NCI-H1436 treated with DMSO at 0.1 percent for 48 hours (cell line): ENCODE results near the gene METTL26.

Source experiments
- DNase-seq: peaks from one replicate; lab custom pipeline; 2025; lab: John Stamatoyannopoulos, UW

Gene METTL26

DNA sequence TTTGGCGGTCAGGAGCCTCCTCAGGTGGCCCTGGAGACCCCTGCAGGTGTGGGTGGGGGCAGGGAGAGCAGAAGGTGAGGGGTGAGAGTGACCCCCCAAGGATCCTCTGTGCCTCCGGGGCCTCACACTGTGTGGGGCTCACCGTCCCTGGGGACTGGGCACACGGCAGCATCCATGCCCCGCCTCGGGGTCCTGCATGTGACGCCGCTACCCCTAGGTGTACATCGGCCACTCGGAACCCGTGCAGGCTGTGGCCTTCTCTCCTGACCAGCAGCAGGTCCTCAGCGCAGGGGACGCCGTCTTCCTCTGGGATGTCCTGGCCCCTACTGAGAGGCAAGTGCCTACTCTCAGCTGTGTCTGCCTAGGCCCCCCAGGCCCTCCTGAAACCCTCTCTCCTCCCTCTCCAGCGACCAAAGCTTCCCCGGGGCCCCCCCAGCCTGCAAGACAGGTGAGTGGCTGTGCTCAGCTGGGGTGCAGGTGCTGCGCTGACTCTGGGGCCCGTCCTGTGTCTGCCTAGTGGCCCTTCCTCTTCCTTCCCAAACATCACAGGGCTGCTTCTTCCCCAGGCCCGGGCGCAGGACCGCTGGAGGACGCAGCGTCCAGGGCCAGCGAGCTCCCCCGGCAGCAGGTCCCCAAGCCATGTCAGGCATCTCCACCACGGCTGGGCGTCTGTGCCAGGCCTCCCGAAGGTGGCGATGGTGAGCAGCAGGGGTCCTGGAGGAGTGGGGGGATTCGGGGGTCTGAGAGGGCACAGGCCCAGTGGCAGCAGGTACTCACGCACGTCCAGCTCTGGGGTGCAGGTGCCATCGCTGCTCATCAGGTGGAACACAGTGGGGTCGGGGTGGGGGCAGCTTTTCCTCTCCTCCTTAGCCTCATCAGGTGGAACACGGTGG lies 22.8 kb upstream of the METTL26 start:
- no peak for DNase-seq

DNA sequence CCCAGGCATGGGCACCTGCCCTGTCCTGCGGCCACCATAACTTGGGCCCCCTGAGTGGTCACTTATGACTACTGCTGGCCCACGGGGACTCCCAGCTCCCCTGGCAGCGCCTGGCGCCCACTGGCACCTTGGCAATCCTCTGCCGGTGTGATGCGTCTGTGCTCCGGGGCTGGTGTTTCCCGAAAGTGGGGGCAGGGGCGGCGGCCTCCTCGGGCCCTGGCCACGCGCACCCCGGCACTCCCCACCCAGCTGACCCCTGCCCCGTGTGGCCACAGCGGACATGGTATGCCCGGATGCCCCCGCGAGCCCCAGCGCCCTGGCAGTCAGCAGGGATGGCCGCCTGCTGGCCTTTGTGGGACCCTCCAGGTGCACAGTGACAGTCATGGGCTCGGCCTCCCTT lies 21.4 kb upstream of the METTL26 start:
- no peak for DNase-seq

GRCh38 chr16:654034-654433 lies 17.9 kb upstream of the METTL26 start:
- DNase-seq, result no peak

DNA sequence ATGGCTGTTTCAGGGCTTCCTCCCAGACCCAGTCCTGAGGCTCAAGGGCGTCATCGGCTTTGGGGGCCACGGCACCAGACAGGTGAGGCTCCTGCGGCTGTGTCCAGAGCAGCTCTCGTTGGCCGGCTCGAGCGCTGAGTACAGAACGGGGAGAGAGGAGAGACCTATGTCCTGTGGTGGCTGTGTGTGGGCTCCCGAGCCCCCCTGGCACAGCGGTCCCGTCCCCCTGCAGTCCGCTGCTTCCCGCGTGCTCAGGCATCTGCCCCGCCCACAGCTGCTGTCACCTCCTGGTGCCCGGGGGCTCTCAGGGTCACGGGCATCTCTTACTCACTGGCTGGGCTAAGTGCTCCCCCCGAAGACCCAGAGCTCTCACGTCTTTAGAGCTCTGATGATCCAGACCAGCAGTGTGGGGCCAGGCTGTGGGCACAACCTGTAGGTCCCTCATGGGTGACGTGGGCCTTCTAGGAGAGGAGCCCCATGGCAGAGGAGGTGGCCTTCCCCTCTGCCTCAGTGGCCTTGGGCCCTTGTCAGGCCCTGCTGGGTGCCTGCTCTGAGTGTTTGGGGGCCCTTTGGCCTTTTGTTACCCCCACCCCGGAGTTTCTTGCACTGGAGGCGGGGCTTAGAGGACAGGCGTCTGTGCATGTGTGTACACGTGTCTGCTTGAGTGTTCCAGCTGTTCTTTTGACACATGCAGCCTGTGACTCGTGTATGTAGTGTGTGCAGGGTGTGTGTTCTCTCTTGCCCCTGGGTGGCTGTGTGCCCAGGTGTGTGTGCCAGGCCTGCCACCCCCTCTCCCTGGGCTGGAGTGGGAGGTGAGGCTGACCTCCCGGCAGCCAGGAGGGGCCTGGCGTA lies 16.6 kb upstream of the METTL26 start:
- no peak for DNase-seq

- DNase-seq, result no peak
These were observed 15.7 kb upstream of the METTL26 start for GRCh38 chr16:651844-652243.

DNA sequence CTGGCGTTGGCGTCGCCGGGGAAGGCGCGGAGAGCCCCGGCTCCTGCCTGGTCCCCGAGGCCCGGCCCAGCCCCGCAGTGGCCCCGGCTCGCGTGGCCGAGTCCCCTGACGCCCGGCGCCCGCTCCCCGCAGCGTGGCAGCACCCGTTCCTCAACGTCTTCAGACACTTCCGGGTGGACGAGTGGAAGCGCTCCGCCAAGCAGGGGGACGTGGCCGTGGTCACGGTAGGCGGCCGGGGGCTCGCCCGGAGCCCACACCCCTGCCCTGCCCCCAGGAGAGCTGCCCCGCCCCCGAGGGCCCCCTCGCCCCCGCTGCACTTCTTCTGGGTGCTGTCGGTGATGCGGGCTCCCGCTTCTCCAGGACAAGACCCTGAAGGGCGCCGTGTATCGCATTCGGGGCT lies 13.5 kb upstream of the METTL26 start:
- no peak for DNase-seq

GRCh38 chr16:648781-649589 lies 12.9 kb upstream of the METTL26 start, which contains the start of gene WDR90:
TSS of gene WDR90 (plus strand) at chr16:649365. CDS start at chr16:649417, 52 bp downstream.
- peak; percentile 42 for DNase-seq

DNA sequence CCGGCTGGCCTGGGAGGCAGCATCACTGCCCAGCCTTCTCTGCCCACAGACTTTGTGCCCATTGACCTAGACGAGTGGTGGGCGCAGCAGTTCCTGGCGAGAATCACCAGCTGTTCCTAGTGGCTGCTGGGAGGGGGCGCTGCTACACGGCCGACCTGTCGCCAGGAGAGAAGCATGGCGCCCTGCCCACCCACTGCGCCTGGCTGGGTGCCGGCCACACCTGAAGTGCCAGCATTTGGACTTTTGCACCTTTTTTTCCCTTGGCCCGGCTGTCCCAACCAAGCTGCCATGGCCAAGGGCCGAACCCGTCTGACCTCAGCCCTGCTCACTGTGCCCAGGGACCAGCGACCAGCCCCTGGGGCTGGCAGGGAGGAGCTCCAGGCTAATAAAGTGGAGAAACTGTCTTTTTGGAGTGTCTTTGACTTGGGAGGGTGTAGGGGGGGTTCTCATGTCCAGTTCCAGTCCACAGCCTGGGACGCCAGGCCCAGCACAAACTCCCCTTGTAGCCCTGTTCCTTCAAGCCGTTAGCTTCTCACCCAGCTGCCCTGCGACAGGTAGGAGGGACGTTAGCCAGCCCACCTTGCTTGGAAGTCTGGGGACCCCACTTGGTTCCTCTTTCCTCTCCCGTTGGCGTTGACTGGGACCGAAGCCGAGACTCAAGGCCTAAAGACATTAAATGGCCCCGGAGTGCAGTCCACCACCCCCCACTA lies 12.1 kb upstream of the METTL26 start:
- DNase-seq, result no peak

DNA sequence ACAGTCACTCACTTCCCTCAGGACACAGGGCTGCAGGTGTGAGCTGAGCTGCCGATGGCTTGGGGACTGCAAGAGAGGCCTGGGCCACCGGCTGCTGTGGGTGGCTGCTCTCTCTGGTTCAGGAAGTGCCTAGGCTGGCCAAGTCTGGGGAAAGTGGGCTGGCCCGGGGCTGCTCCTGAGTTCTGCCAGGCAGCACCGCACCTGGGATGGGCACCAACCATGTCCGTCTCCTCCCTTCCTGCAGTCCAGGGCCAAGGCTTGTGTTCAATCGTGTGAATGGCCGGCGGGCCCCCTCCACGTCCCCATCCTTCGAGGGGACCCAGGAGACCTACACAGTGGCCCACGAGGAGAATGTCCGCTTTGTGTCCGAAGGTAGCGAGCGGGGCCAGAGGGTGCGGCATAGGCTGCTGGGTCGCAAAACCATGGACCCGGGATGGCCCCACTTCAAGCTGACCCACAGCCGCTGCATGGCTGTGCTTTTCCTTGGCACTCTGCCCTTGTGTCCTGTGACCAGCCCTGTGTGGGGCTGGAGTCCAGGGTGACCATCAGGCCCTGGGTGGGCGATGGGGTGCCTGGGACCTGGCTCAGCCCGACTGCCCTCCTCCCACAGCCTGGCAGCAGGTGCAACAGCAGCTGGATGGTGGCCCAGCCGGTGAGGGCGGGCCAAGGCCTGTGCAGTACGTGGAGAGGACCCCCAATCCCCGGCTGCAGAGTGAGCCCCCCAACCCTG lies 11.2 kb upstream of the METTL26 start:
- no peak for DNase-seq

- DNase-seq, result no peak
These were observed 10.6 kb upstream of the METTL26 start for GRCh38 chr16:646679-647172.

DNA sequence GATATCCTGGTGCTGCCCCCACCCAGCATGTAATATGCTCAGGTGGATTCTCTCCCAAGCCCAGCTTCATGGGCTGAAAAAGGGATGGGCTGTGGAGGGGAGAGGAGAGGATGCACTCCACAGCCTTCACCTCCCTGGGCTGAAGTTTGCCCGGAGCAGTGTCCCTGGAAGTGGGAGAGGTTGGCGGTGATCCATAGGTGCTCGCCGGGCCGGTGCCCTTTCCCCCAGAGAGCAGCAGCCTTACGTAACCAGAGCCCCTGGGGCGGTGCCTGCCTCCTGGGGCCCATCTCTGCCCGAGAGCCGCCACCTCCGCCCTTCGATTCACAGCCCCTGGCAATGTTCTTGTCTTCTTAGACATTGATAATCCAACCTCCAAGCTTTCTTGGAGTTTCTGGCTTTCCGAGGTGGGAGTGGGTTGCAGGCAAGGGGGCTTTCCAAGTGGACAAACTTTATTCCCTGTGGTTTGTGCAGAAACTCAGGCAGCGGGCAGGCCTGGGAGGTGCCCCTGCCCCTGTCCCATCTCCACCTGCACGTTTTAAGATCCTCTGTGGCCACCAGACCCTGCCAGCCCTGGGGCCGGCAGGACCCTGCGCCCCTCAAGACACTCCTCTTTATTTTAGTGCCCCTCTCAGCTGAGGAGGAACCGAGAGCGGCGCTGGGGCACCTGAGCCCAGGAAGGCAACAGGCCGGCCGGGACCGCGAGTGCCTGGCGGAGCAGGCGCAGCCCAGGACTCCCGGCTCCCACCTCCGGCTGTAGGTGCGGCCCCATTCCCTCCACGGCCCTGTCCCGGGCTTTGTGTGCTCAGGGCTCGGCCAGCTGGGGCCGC lies 10.0 kb upstream of the METTL26 start:
- DNase-seq, result no peak

- no peak for DNase-seq
These were observed 8.5 kb upstream of the METTL26 start for GRCh38 chr16:644556-644955.

DNA sequence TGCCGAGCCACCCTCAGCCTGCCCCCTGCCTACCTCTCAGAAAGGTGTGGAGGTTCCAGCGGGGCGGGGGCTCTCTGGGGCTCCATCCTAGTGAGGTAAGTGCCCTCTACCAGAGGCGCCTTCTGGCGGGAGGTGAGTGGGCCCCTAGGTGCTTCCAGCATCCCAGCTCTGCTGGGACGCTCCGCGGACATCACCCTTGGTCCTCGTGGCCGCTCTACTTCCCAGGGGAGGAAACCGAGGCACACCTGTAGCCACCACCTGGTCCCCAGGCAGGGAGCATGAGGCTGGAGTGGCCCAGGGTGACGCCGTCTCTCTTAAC lies 6.9 kb upstream of the METTL26 start:
- DNase-seq, result no peak

DNA sequence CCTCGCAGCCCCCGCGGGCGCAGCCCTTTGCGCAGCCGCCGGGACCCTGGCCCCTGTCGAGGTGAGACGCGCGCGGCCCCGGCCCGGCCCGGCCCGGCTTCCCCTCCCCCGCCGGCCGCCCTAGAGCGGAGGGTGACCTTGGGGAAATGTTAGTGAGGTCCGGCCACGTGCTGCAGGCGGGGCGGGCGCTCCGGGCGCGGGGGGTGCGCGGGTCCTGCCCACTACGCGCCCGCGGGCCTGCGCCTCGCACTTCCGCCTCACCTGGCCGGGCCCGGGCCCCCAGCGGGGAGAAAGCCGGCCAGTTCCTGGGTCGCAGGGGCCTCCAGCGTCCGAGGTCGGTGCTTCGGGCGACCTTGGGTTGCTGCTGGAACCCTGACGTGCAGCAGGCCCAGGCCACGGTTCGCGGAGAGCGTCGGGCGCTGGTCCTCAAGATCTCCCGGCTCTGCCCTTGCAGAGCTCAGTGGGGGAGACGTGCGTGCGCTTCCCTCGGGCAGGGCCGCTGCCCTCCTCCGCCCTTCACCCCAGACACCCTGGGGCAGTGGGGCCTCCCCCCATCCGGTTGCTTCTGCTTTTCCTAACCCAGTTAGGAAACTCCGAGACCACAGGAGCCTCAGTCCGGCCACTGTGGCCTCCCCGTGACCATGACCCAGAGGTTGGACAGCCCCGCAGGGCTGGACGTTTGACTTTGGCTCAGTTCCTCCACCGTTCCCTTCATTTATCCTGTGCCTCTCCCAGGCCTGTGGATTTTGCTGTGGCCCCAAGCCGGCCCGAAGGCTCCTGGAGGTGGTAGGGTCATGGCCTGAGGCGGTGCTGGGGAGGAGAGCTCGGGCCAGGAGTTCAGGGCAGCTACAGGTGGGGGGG lies 6.3 kb upstream of the METTL26 start:
- DNase-seq, result no peak

DNA sequence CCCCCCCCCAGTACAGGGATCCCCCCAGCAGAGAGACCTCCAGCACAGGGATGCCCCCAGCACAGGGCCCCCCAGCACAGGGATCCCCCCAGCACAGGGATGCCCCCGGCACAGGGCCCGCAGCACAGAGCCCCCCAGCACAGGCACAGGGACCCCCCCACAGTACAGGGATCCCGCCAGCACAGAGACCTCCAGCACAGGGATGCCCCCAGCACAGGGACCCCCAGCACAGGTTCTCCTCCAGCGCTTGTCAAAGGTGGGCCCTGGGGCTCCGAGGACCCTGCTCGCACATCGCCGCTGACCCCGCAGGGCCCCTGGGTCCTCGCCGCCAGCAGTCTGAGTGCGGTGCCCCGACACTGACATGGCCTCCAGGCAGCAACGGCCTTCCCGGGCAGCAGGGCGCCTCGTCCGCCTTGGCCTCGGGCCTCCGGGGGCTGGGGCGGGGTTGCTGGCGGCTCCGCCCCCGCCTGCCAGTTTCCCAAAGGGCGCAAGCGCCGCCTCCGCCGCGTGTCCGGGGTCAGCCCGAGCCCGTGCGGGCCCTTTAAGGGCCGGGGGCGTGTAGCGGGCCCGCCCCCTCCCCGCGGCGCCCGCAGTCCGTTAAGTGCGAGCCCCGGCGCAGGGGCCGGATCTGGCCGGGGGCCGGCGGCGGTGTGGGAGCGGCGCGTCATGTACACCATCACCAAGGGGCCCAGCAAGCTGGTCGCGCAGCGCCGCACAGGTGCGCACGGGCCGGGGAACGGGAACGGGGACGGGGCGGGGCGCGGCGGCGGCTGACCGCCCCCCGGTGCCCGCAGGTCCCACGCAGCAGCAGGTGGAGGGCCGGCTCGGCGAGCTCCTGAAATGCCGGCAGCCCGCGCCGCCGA lies 5.5 kb upstream of the METTL26 start, which contains the start of gene MCRIP2:
MCRIP2 (plus strand) TSS at position 503 of the 863 bp plus-strand sequence; CDS start at position 667, 164 bp downstream.
- DNase-seq, result no peak

- no peak for DNase-seq
These were observed 4.5 kb upstream of the METTL26 start for GRCh38 chr16:640614-641013.

DNA sequence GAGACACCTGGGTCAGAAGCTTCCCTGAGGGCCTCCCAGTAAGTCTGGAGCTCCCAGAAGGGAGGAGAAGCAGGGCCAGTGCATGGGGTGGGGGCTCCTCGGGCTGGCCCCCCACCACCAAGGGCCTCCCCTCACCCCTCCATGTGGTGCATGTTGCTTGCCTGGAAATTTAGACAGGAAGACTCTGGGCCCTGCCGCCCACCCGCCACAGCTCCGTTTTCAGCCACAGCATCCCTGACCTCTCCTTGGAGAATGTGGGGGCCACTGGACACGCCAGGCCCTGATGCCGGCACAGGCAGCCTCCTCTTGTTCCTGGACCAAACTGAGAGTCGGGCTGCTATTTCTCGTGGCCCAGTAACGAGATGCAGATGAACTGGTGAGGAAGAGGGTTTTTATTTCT lies 2.7 kb upstream of the METTL26 start:
- no peak for DNase-seq

- DNase-seq, result no peak
These were observed 2.0 kb upstream of the METTL26 start for GRCh38 chr16:638034-638543.
